Transverse colon (tissue), 4 donors: Measurements from ENCODE around the gene TSPO2. TPM values are rescaled to one million over a fixed set of nuclear protein-coding genes. Genes with fewer than 3 reads are reported as not detected.

Experiments used
- DNase-seq: peaks from one replicate; pipeline ENCODE4 v3.0.0-alpha.2; 2019
- H3K27ac ChIP-seq, 4 donors: fragments of 200-600 bp; sonication (generic); 2 replicates each; pipeline ENCODE4 v1.5.1; 2016 to 2018; ENCODE audit warnings: inconsistent platforms in 4 of 4
- H3K27me3 ChIP-seq: fragments of 200-600 bp; sonication (generic); 2 replicates; pipeline ENCODE4 v1.5.1; 2017; ENCODE audit warnings: inconsistent platforms
- H3K36me3 ChIP-seq, 4 donors: fragments of 200-600 bp; sonication (generic); 2 replicates each; pipeline ENCODE4 v1.5.1; 2017 to 2019; ENCODE audit warnings: inconsistent platforms in 4 of 4
- H3K4me1 ChIP-seq, 4 donors: fragments of 200-600 bp; sonication (generic); 2 replicates each; pipeline ENCODE4 v1.5.1; 2017 to 2020; ENCODE audit warnings: inconsistent platforms in 4 of 4
- H3K4me3 ChIP-seq, 4 donors: fragments of 200-600 bp; sonication (generic); 1 replicate in 1 of 4; 2 replicates in 3 of 4; pipeline versions ENCODE4 v1.5.1 to v1.6.1; 2017 to 2019; ENCODE audit warnings: inconsistent platforms in 4 of 4
- H3K9me3 ChIP-seq, 2 donors: fragments of 200-600 bp; sonication (generic); 2 replicates each; pipeline ENCODE4 v1.5.1; 2017 to 2019; ENCODE audit warnings: inconsistent platforms in 2 of 2
- EP300 ChIP-seq: sonication (generic); formaldehyde crosslinking; IDR thresholded peaks from one replicate; pipeline ENCODE4 v1.6.1; 2017; ENCODE audit warnings: antibody characterized with exemption, low read depth
- POLR2A ChIP-seq: fragments of 450-650 bp; IDR thresholded peaks from one replicate; pipeline ENCODE4 v1.6.1; 2016; ENCODE audit warnings: antibody characterized with exemption, mild to moderate bottlenecking, moderate library complexity
- POLR2AphosphoS5 ChIP-seq, 3 donors: sonication (generic); formaldehyde crosslinking; IDR thresholded peaks; one replicate each; pipeline ENCODE4 v1.6.1; 2016; ENCODE audit warnings: antibody characterized with exemption in 3 of 3
- WGBS, 2 donors: methylation state at CpG; one replicate each; pipeline ENCODE4 v1.1.5; 2018; ENCODE audit warnings: low coverage in 1 of 2; 5-methylcytosine and 5-hydroxymethylcytosine counted together
- in situ Hi-C, 4 donors: fragments of 200-750 bp; cut with MboI; loops; one replicate each; pipeline versions ENCODE4 v1.15.0 to v1.15.1; 2017; ENCODE audit warnings: low sequenced_read_pairs in 3 of 4, low pct_ligation_motif_present in 1 of 4, low pct_unique_long_range_greater_than_20kb in 1 of 4
- intact Hi-C: fragments of 100-400 bp; cut with DNase I; formaldehyde crosslinking; loops from one replicate; pipeline ENCODE4 v1.15.1; 2023; ENCODE audit warnings: low total_unique reads
- total RNA-seq, 4 donors: library from RNA; depleted of rRNA; stranded (reverse); fragments of >200 nt; gene quantifications; one replicate each; pipeline ENCODE4 v1.1.0, GENCODE V29; 2016
- TF ChIP-seq, protein P1 (sequence below), 5 experiments: fragments of 200-600 bp in 3 of 5; fragments of 450-650 bp in 2 of 5; sonication (generic) in 3 of 5; IDR thresholded peaks; 1 replicate in 2 of 5; 2 replicates in 3 of 5; pipeline ENCODE4 v1.5.1; 2016 to 2017; ENCODE audit warnings: antibody characterized with exemption in 5 of 5, inconsistent platforms in 3 of 5, mild to moderate bottlenecking in 2 of 5, moderate library complexity in 1 of 5

The TSPO2 gene
- total RNA-seq, 4 donors from 2014 or later: not detected

GRCh38 chr6:41038205-41038604, 4.1 kb upstream of the TSPO2 start:
- no peak overlapping the region for H3K4me3 ChIP-seq
- WGBS, 2 donors: 93% methylated on average over 2 of the region's 3 CpGs; no CpG with 5 or more reads in 1 of the 2 donors
- intact Hi-C loops (loop anchor here (10.0 kb wide), 1 partner anchor 143 kb away; no protein-coding TSS in a partner anchor), in situ Hi-C loops (loop anchor here in 2 of 4 donors (25.0 kb wide), 2 partner anchors 1051 to 1676 kb away; no protein-coding TSS in a partner anchor)
- H3K4me1 ChIP-seq: peaks cover 0 to 20% (median 6%) of the 10 kb centered on the region in 4 donors
- H3K27me3 ChIP-seq: no peaks in the 10 kb centered on the region
- no peaks in the 10 kb centered on the region for H3K36me3 ChIP-seq
- no peak for DNase-seq
- no peak overlapping the region for H3K27ac ChIP-seq
- TF ChIP-seq EP300: no peak
- no peaks in the 10 kb centered on the region for H3K9me3 ChIP-seq

- peak; percentile 73 for DNase-seq
- intact Hi-C loops (loop anchor here (10.0 kb wide), 1 partner anchor 145 kb away; no protein-coding TSS in a partner anchor), in situ Hi-C loops (loop anchor here in 2 of 4 donors (25.0 kb wide), 2 partner anchors 1052 to 1677 kb away; no protein-coding TSS in a partner anchor)
- TF ChIP-seq POLR2A: no peak
- TF ChIP-seq, protein P1, sequence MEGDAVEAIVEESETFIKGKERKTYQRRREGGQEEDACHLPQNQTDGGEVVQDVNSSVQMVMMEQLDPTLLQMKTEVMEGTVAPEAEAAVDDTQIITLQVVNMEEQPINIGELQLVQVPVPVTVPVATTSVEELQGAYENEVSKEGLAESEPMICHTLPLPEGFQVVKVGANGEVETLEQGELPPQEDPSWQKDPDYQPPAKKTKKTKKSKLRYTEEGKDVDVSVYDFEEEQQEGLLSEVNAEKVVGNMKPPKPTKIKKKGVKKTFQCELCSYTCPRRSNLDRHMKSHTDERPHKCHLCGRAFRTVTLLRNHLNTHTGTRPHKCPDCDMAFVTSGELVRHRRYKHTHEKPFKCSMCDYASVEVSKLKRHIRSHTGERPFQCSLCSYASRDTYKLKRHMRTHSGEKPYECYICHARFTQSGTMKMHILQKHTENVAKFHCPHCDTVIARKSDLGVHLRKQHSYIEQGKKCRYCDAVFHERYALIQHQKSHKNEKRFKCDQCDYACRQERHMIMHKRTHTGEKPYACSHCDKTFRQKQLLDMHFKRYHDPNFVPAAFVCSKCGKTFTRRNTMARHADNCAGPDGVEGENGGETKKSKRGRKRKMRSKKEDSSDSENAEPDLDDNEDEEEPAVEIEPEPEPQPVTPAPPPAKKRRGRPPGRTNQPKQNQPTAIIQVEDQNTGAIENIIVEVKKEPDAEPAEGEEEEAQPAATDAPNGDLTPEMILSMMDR (IDR thresholded peaks at IDR 0.05): peak; percentile 56 to 78 (median 73)
- no peak for TF ChIP-seq POLR2AphosphoS5 (IDR thresholded peaks at IDR 0.05)
- no peaks in the 10 kb centered on the region for H3K27me3 ChIP-seq
- no peaks in the 10 kb centered on the region for H3K36me3 ChIP-seq
- no peaks in the 10 kb centered on the region for H3K9me3 ChIP-seq
- peaks cover 0 to 20% (median 6%) of the 10 kb centered on the region in 4 donors for H3K4me1 ChIP-seq
- H3K27ac ChIP-seq: peak within 1 kb of the TSS; percentile 7 to 46 (median 24)
- H3K4me3 ChIP-seq: no peak within 1 kb of the TSS
- 64% methylated on average over 10 of the region's 10 CpGs; no CpG with 5 or more reads in 1 of the 2 donors for WGBS, 2 donors
Measured at GRCh38 chr6:41039060-41039998, 2.9 kb upstream of the TSPO2 start, which contains the start of gene UNC5CL. Gene UNC5CL (minus strand): TSS chr6:41039221. CDS start chr6:41035074, 4,147 bp downstream.

DNA sequence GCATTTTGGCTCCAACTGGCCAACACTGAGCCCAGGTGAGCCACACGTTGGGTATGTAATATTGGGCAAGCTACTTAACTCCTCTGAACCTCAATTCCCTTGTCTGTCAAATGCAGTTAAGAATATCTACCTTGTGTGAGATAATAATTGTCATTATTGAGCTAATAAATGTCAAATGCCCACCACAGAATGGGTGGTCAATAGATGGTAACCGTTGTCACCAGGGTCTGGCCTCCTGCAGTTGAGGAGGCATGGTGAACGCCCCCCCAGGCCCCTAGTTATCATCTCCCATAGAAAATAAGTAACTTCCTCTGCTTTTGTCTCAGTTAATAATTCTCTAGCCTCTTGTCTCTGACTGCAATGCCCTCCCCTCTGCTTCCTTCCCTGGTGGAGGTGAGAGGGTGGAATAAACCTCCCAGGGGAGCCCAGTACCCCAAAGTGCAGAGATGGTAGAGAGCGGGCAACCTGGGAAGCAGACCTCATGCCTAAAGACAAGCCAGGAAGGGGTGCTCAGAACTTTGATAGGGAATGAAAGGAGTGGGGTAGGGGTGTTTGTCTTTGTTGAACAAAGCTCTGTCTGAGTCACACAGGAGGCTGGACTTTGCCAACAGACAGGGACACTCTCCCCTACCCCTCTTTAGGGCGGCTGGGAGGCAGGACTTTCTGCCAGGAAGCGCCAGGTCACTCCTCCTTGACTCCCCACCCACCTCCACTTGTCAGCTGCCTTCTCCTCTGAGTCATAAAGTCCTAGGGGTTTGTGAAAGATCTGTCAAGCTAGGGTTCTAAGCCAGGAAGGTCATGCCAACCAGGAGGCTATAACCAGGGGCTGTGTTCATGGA, 1.9 kb upstream of the TSPO2 start:
- in situ Hi-C loops (loop anchor here in 2 of 4 donors (25.0 kb wide), 2 partner anchors 1053 to 1678 kb away; no protein-coding TSS in a partner anchor), intact Hi-C loops (no loop called here)
- H3K36me3 ChIP-seq: no peaks in the 10 kb centered on the region
- WGBS, 2 donors: 33 to 48% methylated on average over 1 to 6 of the region's 6 CpGs
- no peak for TF ChIP-seq EP300
- no peak for TF ChIP-seq POLR2AphosphoS5 (IDR thresholded peaks at IDR 0.05)
- TF ChIP-seq POLR2A: no peak
- TF ChIP-seq, protein P1 (IDR thresholded peaks at IDR 0.05): no peak
- H3K27ac ChIP-seq: peak overlapping the region; percentile 7 to 46 (median 24)
- H3K9me3 ChIP-seq: no peaks in the 10 kb centered on the region
- H3K27me3 ChIP-seq: no peaks in the 10 kb centered on the region
- H3K4me1 ChIP-seq: peaks cover 0 to 20% (median 6%) of the 10 kb centered on the region in 4 donors
- H3K4me3 ChIP-seq: no peak overlapping the region
- peak; percentile 66 for DNase-seq

GRCh38 chr6:41040940-41041536, 1.2 kb upstream of the TSPO2 start:
- peak overlapping the region in 3 of 4 donors; percentile 11 to 46 (median 37) for H3K27ac ChIP-seq

More at GRCh38 chr6:41040940-41041536, 1.2 kb upstream of the TSPO2 start:
- no peak overlapping the region for H3K4me3 ChIP-seq
- peaks cover 0 to 20% (median 6%) of the 10 kb centered on the region in 4 donors for H3K4me1 ChIP-seq
- no peak for TF ChIP-seq POLR2A
- TF ChIP-seq, protein P1 (IDR thresholded peaks at IDR 0.05): no peak
- no peak for TF ChIP-seq EP300
- no peak for TF ChIP-seq POLR2AphosphoS5 (IDR thresholded peaks at IDR 0.05)
- peak; percentile 23 for DNase-seq
- in situ Hi-C loops: loop anchor here in 2 of 4 donors (25.0 kb wide), 2 partner anchors 1054 to 1679 kb away; no protein-coding TSS in a partner anchor
- no peaks in the 10 kb centered on the region for H3K27me3 ChIP-seq
- WGBS, 2 donors: 41% methylated on average over 1 of the region's 1 CpG; no CpG with 5 or more reads in 1 of the 2 donors
- H3K36me3 ChIP-seq: no peaks in the 10 kb centered on the region
- no peaks in the 10 kb centered on the region for H3K9me3 ChIP-seq
- intact Hi-C loops: no loop called here
